ENCODE results near the gene GMDS.

GRCh38 chr6:2072453-2072852 is 173.0 kb downstream of the GMDS start:
- TF ChIP-seq CTCF (IDR thresholded peaks at IDR 0.05): no peak
- TF ChIP-seq, protein P1, sequence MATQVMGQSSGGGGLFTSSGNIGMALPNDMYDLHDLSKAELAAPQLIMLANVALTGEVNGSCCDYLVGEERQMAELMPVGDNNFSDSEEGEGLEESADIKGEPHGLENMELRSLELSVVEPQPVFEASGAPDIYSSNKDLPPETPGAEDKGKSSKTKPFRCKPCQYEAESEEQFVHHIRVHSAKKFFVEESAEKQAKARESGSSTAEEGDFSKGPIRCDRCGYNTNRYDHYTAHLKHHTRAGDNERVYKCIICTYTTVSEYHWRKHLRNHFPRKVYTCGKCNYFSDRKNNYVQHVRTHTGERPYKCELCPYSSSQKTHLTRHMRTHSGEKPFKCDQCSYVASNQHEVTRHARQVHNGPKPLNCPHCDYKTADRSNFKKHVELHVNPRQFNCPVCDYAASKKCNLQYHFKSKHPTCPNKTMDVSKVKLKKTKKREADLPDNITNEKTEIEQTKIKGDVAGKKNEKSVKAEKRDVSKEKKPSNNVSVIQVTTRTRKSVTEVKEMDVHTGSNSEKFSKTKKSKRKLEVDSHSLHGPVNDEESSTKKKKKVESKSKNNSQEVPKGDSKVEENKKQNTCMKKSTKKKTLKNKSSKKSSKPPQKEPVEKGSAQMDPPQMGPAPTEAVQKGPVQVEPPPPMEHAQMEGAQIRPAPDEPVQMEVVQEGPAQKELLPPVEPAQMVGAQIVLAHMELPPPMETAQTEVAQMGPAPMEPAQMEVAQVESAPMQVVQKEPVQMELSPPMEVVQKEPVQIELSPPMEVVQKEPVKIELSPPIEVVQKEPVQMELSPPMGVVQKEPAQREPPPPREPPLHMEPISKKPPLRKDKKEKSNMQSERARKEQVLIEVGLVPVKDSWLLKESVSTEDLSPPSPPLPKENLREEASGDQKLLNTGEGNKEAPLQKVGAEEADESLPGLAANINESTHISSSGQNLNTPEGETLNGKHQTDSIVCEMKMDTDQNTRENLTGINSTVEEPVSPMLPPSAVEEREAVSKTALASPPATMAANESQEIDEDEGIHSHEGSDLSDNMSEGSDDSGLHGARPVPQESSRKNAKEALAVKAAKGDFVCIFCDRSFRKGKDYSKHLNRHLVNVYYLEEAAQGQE (IDR thresholded peaks at IDR 0.05; ENCODE audit: low read depth, low read length): no peak
- no peak for TF ChIP-seq JUND (IDR thresholded peaks at IDR 0.05)
- TF ChIP-seq PBX3 (IDR thresholded peaks at IDR 0.05): no peak
- no peak for TF ChIP-seq GABPA (IDR thresholded peaks at IDR 0.05; ENCODE audit: low read depth)
- TF ChIP-seq MXI1 (IDR thresholded peaks at IDR 0.05; ENCODE audit: low read depth, low read length): no peak
- no peak for TF ChIP-seq SMC3 (IDR thresholded peaks at IDR 0.05; ENCODE audit: low read depth, low read length)
- TF ChIP-seq EP300 (IDR thresholded peaks at IDR 0.05; ENCODE audit: borderline replicate concordance in 1 of 2, low read depth in 1 of 2, low read length in 1 of 2): no peak
- TF ChIP-seq TAF1 (IDR thresholded peaks at IDR 0.05; ENCODE audit: borderline replicate concordance, low read depth, low read length): no peak

Data from SK-N-SH (cell line).